CD14-positive monocyte (primary cell): ENCODE measurements around the gene SERTAD2. TPM values are rescaled to one million over a fixed set of nuclear protein-coding genes. Genes with fewer than 3 reads are reported as not detected.
A peak's percentile ranks its signal among the peaks of the same experiment; 100 is the strongest.

Source experiments
- DNase-seq, 3 donors: peaks; one replicate each; pipeline ENCODE4 v3.0.0-alpha.2; 2011 to 2022
- H2AFZ ChIP-seq: 2 replicates; pipeline ENCODE4 v1.6.0; 2012; ENCODE audit warnings: mild to moderate bottlenecking, low read depth, low read length, inconsistent platforms; ENCODE audit not compliant: insufficient read depth, poor library complexity, severe bottlenecking
- H3K27ac ChIP-seq, 2 donors: 1 replicate in 1 of 2; 2 replicates in 1 of 2; pipeline ENCODE4 v1.5.1; 2012 to 2013; ENCODE audit warnings: low read length in 2 of 2, control low read depth in 1 of 2, inconsistent platforms in 1 of 2, low read depth in 1 of 2, mild to moderate bottlenecking in 1 of 2
- H3K27me3 ChIP-seq, 2 donors: one replicate each; pipeline versions ENCODE4 v1.6.0 to v1.6.1; 2011 to 2013; ENCODE audit warnings: low read length in 2 of 2; ENCODE audit not compliant: control insufficient read depth in 2 of 2, insufficient read depth in 2 of 2
- H3K36me3 ChIP-seq, 2 donors: replicated peaks in 1 of 2; 1 replicate in 1 of 2; 2 replicates in 1 of 2; pipeline versions ENCODE4 v1.5.1 to v1.6.1; 2012 to 2013; ENCODE audit warnings: low read length in 2 of 2, control low read depth in 1 of 2, inconsistent platforms in 1 of 2, mild to moderate bottlenecking in 1 of 2; ENCODE audit not compliant: insufficient read depth in 2 of 2, control insufficient read depth in 1 of 2
- H3K4me1 ChIP-seq, 2 donors: 1 replicate in 1 of 2; 2 replicates in 1 of 2; pipeline versions ENCODE4 v1.5.1 to v1.6.1; 2012 to 2013; ENCODE audit warnings: low read length in 2 of 2, control low read depth in 1 of 2, inconsistent platforms in 1 of 2, mild to moderate bottlenecking in 1 of 2, moderate library complexity in 1 of 2; ENCODE audit not compliant: insufficient read depth in 2 of 2, control insufficient read depth in 1 of 2
- H3K4me2 ChIP-seq: replicated peaks from 2 replicates; pipeline ENCODE3; 2012; ENCODE audit warnings: low read length, moderate library complexity, mild to moderate bottlenecking; ENCODE audit not compliant: poor library complexity, severe bottlenecking; ENCODE audit errors: extremely low read depth
- H3K4me3 ChIP-seq, 3 experiments: fragments of 200-600 bp in 1 of 3; sonication (generic) in 1 of 3; replicated peaks in 1 of 3; 1 replicate in 2 of 3; 2 replicates in 1 of 3; pipeline ENCODE4 v1.5.1; 2011 to 2013; ENCODE audit warnings: low read length in 3 of 3, mild to moderate bottlenecking in 3 of 3, control low read depth in 2 of 3, low read depth in 2 of 3, inconsistent platforms in 1 of 3, moderate library complexity in 1 of 3
- H3K79me2 ChIP-seq: 2 replicates; pipeline ENCODE4 v1.6.0; 2012; ENCODE audit warnings: mild to moderate bottlenecking, control low read depth, inconsistent platforms, low read length, moderate library complexity; ENCODE audit not compliant: insufficient read depth
- H3K9ac ChIP-seq: 2 replicates; pipeline ENCODE4 v1.6.0; 2017; ENCODE audit warnings: low read length, mild to moderate bottlenecking; ENCODE audit not compliant: insufficient read depth, poor library complexity, severe bottlenecking
- H3K9me3 ChIP-seq, 2 donors: replicated peaks in 1 of 2; 1 replicate in 1 of 2; 2 replicates in 1 of 2; pipeline versions ENCODE4 v1.5.1 to v1.6.1; 2012 to 2013; ENCODE audit warnings: low read length in 2 of 2, control low read depth in 1 of 2; ENCODE audit not compliant: control insufficient read depth in 1 of 2, insufficient read depth in 1 of 2
- H4K20me1 ChIP-seq: 2 replicates; pipeline ENCODE4 v1.6.0; 2012; ENCODE audit warnings: mild to moderate bottlenecking, low read length, control low read depth, moderate library complexity; ENCODE audit not compliant: insufficient read depth
- H3K27ac Mint-ChIP-seq, 7 donors: one replicate each; pipeline ENCODE4 v1.8.0; 2020; ENCODE audit warnings: mild to moderate bottlenecking in 7 of 7, mixed read lengths in 7 of 7, moderate library complexity in 6 of 7, inconsistent platforms in 2 of 7
- H3K27me3 Mint-ChIP-seq, 3 donors: one replicate each; pipeline ENCODE4 v1.8.0; 2021 to 2022; ENCODE audit warnings: low read depth in 3 of 3, mild to moderate bottlenecking in 3 of 3, mixed read lengths in 3 of 3, moderate library complexity in 3 of 3, inconsistent platforms in 1 of 3
- H3K36me3 Mint-ChIP-seq, 2 donors: one replicate each; pipeline ENCODE4 v1.8.0; 2020; ENCODE audit warnings: mixed read lengths in 2 of 2, inconsistent platforms in 1 of 2, mild to moderate bottlenecking in 1 of 2
- H3K4me1 Mint-ChIP-seq: one replicate; pipeline ENCODE4 v1.8.0; 2020; ENCODE audit warnings: mild to moderate bottlenecking, mixed read lengths
- H3K4me3 Mint-ChIP-seq, 2 donors: one replicate each; pipeline ENCODE4 v1.8.0; 2020; ENCODE audit warnings: mild to moderate bottlenecking in 2 of 2, mixed read lengths in 2 of 2, moderate library complexity in 1 of 2
- H3K9me3 Mint-ChIP-seq, 7 donors: one replicate each; pipeline ENCODE4 v1.8.0; 2020 to 2022; ENCODE audit warnings: mixed read lengths in 7 of 7, mild to moderate bottlenecking in 6 of 7, moderate library complexity in 6 of 7, inconsistent platforms in 2 of 7
- CTCF ChIP-seq: fragments of 200-600 bp; IDR thresholded peaks from one replicate; pipeline ENCODE4 v1.8.0; 2022; ENCODE audit warnings: antibody characterized with exemption, mild to moderate bottlenecking
- WGBS: methylation state at CpG from one replicate; pipeline ENCODE4 v1.1.5; 2013; ENCODE audit warnings: missing lambda C conversion rate; ENCODE audit not compliant: insufficient coverage; 5-methylcytosine and 5-hydroxymethylcytosine counted together
- intact Hi-C, 2 donors: fragments of 100-400 bp; cut with micrococcal nuclease; formaldehyde crosslinking; loops; one replicate each; pipeline versions ENCODE4 v1.15.0 to v1.15.1; 2023
- polyA plus RNA-seq, 3 donors: library from polyadenylated mRNA; depleted of rRNA in 1 of 3; unstranded in 2 of 3; stranded (reverse) in 1 of 3; fragments of 300-500 nt in 2 of 3; fragments of >200 nt in 1 of 3; fragmentation: Illumina TruSeq in 2 of 3; gene quantifications; 1 replicate in 2 of 3; 2 replicates in 1 of 3; pipeline ENCODE4 v1.2.3, GENCODE V29; 2012 to 2021

SERTAD2 gene
- polyA plus RNA-seq, 3 donors = 8.5 to 68.7 (median 8.8) TPM

GRCh38 chr2:64635976-64636911 is 17.5 kb downstream of the SERTAD2 start:
- WGBS = 15% methylated on average over 33 of the region's 38 CpGs
- peak; percentile 54 to 82 (median 65) for DNase-seq
- Histone ChIP-seq H3K9ac (peak overlapping the region; percentile 45), H3K4me3 (peak overlapping the region in 1 of 3 experiments; percentile 32), H3K27ac (peak overlapping the region; percentile 65 to 77), H3K27me3 (no peaks in the 10 kb centered on the region), H3K4me1 (peaks cover 44 to 58% of the 10 kb centered on the region in 2 donors), H3K9me3 (no peaks in the 10 kb centered on the region), H4K20me1 (peaks cover 99% of the 10 kb centered on the region), H3K36me3 (peaks cover 25 to 50% of the 10 kb centered on the region in 2 donors), H3K79me2 (peaks cover 90% of the 10 kb centered on the region), H3K4me2 (peak overlapping the region; percentile 50), H2AFZ (no peak overlapping the region)
- Mint-ChIP-seq H3K4me1 (peaks cover 65% of the 10 kb centered on the region), H3K27ac (peak overlapping the region; percentile 86 to 95 (median 93)), H3K27me3 (no peaks in the 10 kb centered on the region), H3K9me3 (peaks cover 0 to 1% (median 0%) of the 10 kb centered on the region in 7 donors), H3K36me3 (peaks cover 51 to 57% of the 10 kb centered on the region in 2 donors), H3K4me3 (peak overlapping the region; percentile 48 to 65)
- no peak for TF ChIP-seq CTCF
- intact Hi-C loops = no loop called here

GRCh38 chr2:64634345-64635267 is 19.1 kb downstream of the SERTAD2 start:
- H3K27ac Mint-ChIP-seq = peak overlapping the region; percentile 3 to 77 (median 58)

More at GRCh38 chr2:64634345-64635267, 19.1 kb downstream of the SERTAD2 start:
- H3K36me3 Mint-ChIP-seq = peaks cover 60 to 68% of the 10 kb centered on the region in 2 donors
- no peak overlapping the region for H3K4me3 Mint-ChIP-seq
- WGBS = 27% methylated on average over 7 of the region's 11 CpGs
- H3K27me3 Mint-ChIP-seq = no peaks in the 10 kb centered on the region
- no peaks in the 10 kb centered on the region for H3K9me3 ChIP-seq
- peaks cover 49% of the 10 kb centered on the region for H3K4me1 Mint-ChIP-seq
- H3K9ac ChIP-seq = no peak overlapping the region
- H2AFZ ChIP-seq = no peak overlapping the region
- H3K79me2 ChIP-seq = peaks cover 73% of the 10 kb centered on the region
- H4K20me1 ChIP-seq = peaks cover 97% of the 10 kb centered on the region
- DNase-seq = peak; percentile 72 to 93 (median 83)
- peaks cover 39 to 49% of the 10 kb centered on the region in 2 donors for H3K4me1 ChIP-seq
- no peak overlapping the region for H3K4me2 ChIP-seq
- peaks cover 28 to 58% of the 10 kb centered on the region in 2 donors for H3K36me3 ChIP-seq
- TF ChIP-seq CTCF = no peak
- H3K4me3 ChIP-seq = no peak overlapping the region
- H3K27me3 ChIP-seq = no peaks in the 10 kb centered on the region
- H3K9me3 Mint-ChIP-seq = no peaks in the 10 kb centered on the region
- peak overlapping the region in 1 of 2 donors; percentile 44 for H3K27ac ChIP-seq
- intact Hi-C loops = no loop called here
